NCI-H748 (cell line): ENCODE results near the gene PELI2.

Experiments
- DNase-seq: peaks from one replicate; lab custom pipeline; 2025; ENCODE audit not compliant: unreplicated experiment; lab: John Stamatoyannopoulos, UW

The PELI2 gene

GRCh38 chr14:56170877-56171422, 52.7 kb downstream of the PELI2 start:
- DNase-seq, result no peak

- no peak for DNase-seq
These were observed 53.9 kb downstream of the PELI2 start for GRCh38 chr14:56172074-56172473.

GRCh38 chr14:56172571-56172971, 54.4 kb downstream of the PELI2 start:
- DNase-seq, result no peak

- no peak for DNase-seq
These were observed 55.2 kb downstream of the PELI2 start for GRCh38 chr14:56173365-56173922.

GRCh38 chr14:56175773-56176172, 57.6 kb downstream of the PELI2 start:
- DNase-seq, result no peak

- DNase-seq, result no peak
These were observed 58.3 kb downstream of the PELI2 start for GRCh38 chr14:56176530-56176929.

- no peak for DNase-seq
These were observed 58.8 kb downstream of the PELI2 start for GRCh38 chr14:56177036-56177435.

GRCh38 chr14:56180754-56181542, 62.7 kb downstream of the PELI2 start:
- DNase-seq, result no peak

GRCh38 chr14:56181681-56182085, 63.5 kb downstream of the PELI2 start:
- peak; percentile 98 for DNase-seq

- DNase-seq, result no peak
These were observed 64.2 kb downstream of the PELI2 start for GRCh38 chr14:56182410-56182809.

- DNase-seq, result no peak
These were observed 65.5 kb downstream of the PELI2 start for GRCh38 chr14:56183631-56184157.

- DNase-seq, result peak; percentile 13
These were observed 67.8 kb downstream of the PELI2 start for GRCh38 chr14:56185992-56186391.

- DNase-seq, result no peak
These were observed 69.5 kb downstream of the PELI2 start for GRCh38 chr14:56187736-56188135.

GRCh38 chr14:56189307-56189706, 71.1 kb downstream of the PELI2 start:
- DNase-seq, result no peak

- no peak for DNase-seq
These were observed 75.1 kb downstream of the PELI2 start for GRCh38 chr14:56193347-56193746.

GRCh38 chr14:56194042-56194441, 75.8 kb downstream of the PELI2 start:
- no peak for DNase-seq

- peak; percentile 61 for DNase-seq
These were observed 77.0 kb downstream of the PELI2 start for GRCh38 chr14:56195223-56195622.

GRCh38 chr14:56195704-56196103, 77.5 kb downstream of the PELI2 start:
- peak; percentile 95 for DNase-seq

- DNase-seq, result peak; percentile 59
These were observed 78.1 kb downstream of the PELI2 start for GRCh38 chr14:56196274-56196673.

- DNase-seq, result no peak
These were observed 78.9 kb downstream of the PELI2 start for GRCh38 chr14:56197150-56197549.

GRCh38 chr14:56198438-56198837, 80.2 kb downstream of the PELI2 start:
- DNase-seq, result no peak
